Ovary (tissue), 9 donors: ENCODE results near the gene CPLANE2. TPM values are rescaled to one million over a fixed set of nuclear protein-coding genes. Genes with fewer than 3 reads are reported as not detected.

Source experiments
- DNase-seq, 5 donors: peaks; one replicate each; pipeline ENCODE4 v3.0.0-alpha.2; 2019 to 2020
- H3K27ac ChIP-seq, 2 donors: fragments of 200-600 bp; one replicate each; pipeline versions ENCODE4 v1.5.1 to v1.8.0; 2019 to 2022
- H3K27me3 ChIP-seq: fragments of 200-600 bp; one replicate; pipeline ENCODE4 v1.8.0; 2022
- H3K36me3 ChIP-seq: fragments of 200-600 bp; sonication (generic); one replicate; pipeline ENCODE4 v1.5.1; 2019
- H3K4me1 ChIP-seq: one replicate; pipeline ENCODE4 v1.8.1; 2013; ENCODE audit warnings: mild to moderate bottlenecking, moderate library complexity; ENCODE audit not compliant: insufficient read depth
- H3K4me3 ChIP-seq: fragments of 200-600 bp; sonication (generic); one replicate; pipeline ENCODE4 v1.5.1; 2017
- H3K9me3 ChIP-seq, 2 donors: fragments of 200-600 bp in 1 of 2; sonication (generic) in 1 of 2; one replicate each; pipeline versions ENCODE4 v1.5.1 to v1.8.1; 2013 to 2019; ENCODE audit warnings: mild to moderate bottlenecking in 1 of 2, moderate library complexity in 1 of 2
- CTCF ChIP-seq, 3 donors: fragments of 450-650 bp in 2 of 3; fragments of 200-600 bp in 1 of 3; IDR thresholded peaks; one replicate each; pipeline versions ENCODE4 v1.5.1 to v1.8.0; 2016 to 2022; ENCODE audit warnings: antibody characterized with exemption in 3 of 3, mild to moderate bottlenecking in 1 of 3
- EP300 ChIP-seq: sonication (generic); formaldehyde crosslinking; IDR thresholded peaks from one replicate; pipeline ENCODE4 v1.6.1; 2017; ENCODE audit warnings: antibody characterized with exemption
- POLR2A ChIP-seq: fragments of 450-650 bp; IDR thresholded peaks from one replicate; pipeline ENCODE4 v1.6.1; 2017; ENCODE audit warnings: antibody characterized with exemption, mild to moderate bottlenecking, moderate library complexity
- WGBS, 3 donors: extraction: QIAGEN DNeasy Blood & Tissue Kit in 1 of 3; methylation state at CpG; one replicate each; pipeline versions ENCODE4 v1.1.5 to v1.1.7; 2013 to 2017; 5-methylcytosine and 5-hydroxymethylcytosine counted together
- intact Hi-C, 4 donors: fragments of 100-400 bp; cut with DNase I; formaldehyde crosslinking; loops; one replicate each; pipeline versions ENCODE4 v1.11.0 to v1.15.1; 2022 to 2023
- polyA plus RNA-seq, 2 donors: library from polyadenylated mRNA; stranded (reverse); fragments of 200-250 nt in 1 of 2; fragments of 350-450 nt in 1 of 2; fragmentation: Illumina TruSeq in 1 of 2; extraction: RNeasy Lipid Tissue Mini Kit (QIAGEN cat#74804) in 1 of 2; gene quantifications; one replicate each; pipeline ENCODE4 v1.2.3, GENCODE V29; 2013 to 2014
- total RNA-seq, 7 donors: library from RNA; depleted of rRNA in 2 of 7; stranded (reverse); fragments of >200 nt in 2 of 7; fragmentation: NEBNext Ultra II Directional in 3 of 7; extraction: Animal tissue kit (Norgen Biotek cat#: 25700) in 3 of 7; gene quantifications; one replicate each; pipeline versions ENCODE4 v1.1.0 to v1.2.4, GENCODE V29; 2016 to 2023
- donor health status: DM: no; HTN: no; CAD: no; lungs with moderate emphysema.
- donor health status: DM: no; HTN: no; CAD: no.
- donor health status: Bipolar disorder and iron deficiency.
- donor health status: DM: yes; HTN: yes; CAD: no.
- donor health status: DM: no; HTN: no; CAD: no.
- donor health status: DM: yes; HTN: yes; CAD: no.

Gene CPLANE2
- total and polyA plus RNA-seq, 9 donors: 2.6 to 12.4 (median 9.8) TPM

- DNase-seq: peak in 1 of 5 donors; percentile 65
- intact Hi-C loops: loop anchor here in 1 of 4 donors (10.0 kb wide), 1 partner anchor 157 kb away; the partner anchor contains the start of gene SZRD1
- Histone ChIP-seq H3K36me3 (no peaks in the 10 kb centered on the region), H3K4me1 (peaks cover 5% of the 10 kb centered on the region), H3K27ac (peak overlapping the region; percentile 76 to 90), H3K27me3 (no peaks in the 10 kb centered on the region), H3K9me3 (no peaks in the 10 kb centered on the region), H3K4me3 (peak overlapping the region; percentile 51)
- TF ChIP-seq POLR2A (no peak), EP300 (no peak), CTCF (IDR thresholded peaks at IDR 0.05) (no peak)
- 40 to 50% (median 44%) methylated on average over 47 to 51 of the region's 51 CpGs for WGBS, 3 donors
Observed at GRCh38 chr1:16207318-16208269, 29.4 kb downstream of the CPLANE2 start.

- H3K9me3 ChIP-seq: no peaks in the 10 kb centered on the region
- intact Hi-C loops: loop anchor here in 1 of 4 donors (10.0 kb wide), 1 partner anchor 158 kb away; the partner anchor contains the start of gene SZRD1
- peak; percentile 98 to 99 (median 99) for DNase-seq
- peak overlapping the region; percentile 76 to 90 for H3K27ac ChIP-seq
- H3K4me1 ChIP-seq: peaks cover 5% of the 10 kb centered on the region
- TF ChIP-seq CTCF (IDR thresholded peaks at IDR 0.05) (no peak), EP300 (no peak), POLR2A (peak; percentile 52)
- no peaks in the 10 kb centered on the region for H3K36me3 ChIP-seq
- H3K27me3 ChIP-seq: no peaks in the 10 kb centered on the region
- H3K4me3 ChIP-seq: peak overlapping the region; percentile 51
- 0 to 1% (median 1%) methylated on average over 51 to 87 of the region's 87 CpGs for WGBS, 3 donors
Observed at GRCh38 chr1:16206547-16207317, 30.3 kb downstream of the CPLANE2 start.

- peak overlapping the region; percentile 49 for H3K4me3 ChIP-seq
- H3K4me1 ChIP-seq: peaks cover 5% of the 10 kb centered on the region
- no peaks in the 10 kb centered on the region for H3K36me3 ChIP-seq
- H3K27ac ChIP-seq: peak overlapping the region; percentile 69 to 90
- intact Hi-C loops: loop anchor here in 1 of 4 donors (10.0 kb wide), 1 partner anchor 159 kb away; the partner anchor contains the start of gene SZRD1
- DNase-seq: peak in 4 of 5 donors; percentile 68 to 81 (median 79)
- 20 to 31% (median 27%) methylated on average over 35 to 38 of the region's 38 CpGs for WGBS, 3 donors
- no peak for TF ChIP-seq EP300
- peak; percentile 74 for TF ChIP-seq POLR2A
- TF ChIP-seq CTCF (IDR thresholded peaks at IDR 0.05): no peak
- no peaks in the 10 kb centered on the region for H3K27me3 ChIP-seq
- H3K9me3 ChIP-seq: no peaks in the 10 kb centered on the region
Observed at GRCh38 chr1:16205891-16206546, 31.0 kb downstream of the CPLANE2 start.

GRCh38 chr1:16205334-16205671 is 31.7 kb downstream of the CPLANE2 start:
- WGBS, 3 donors: 88 to 94% (median 90%) methylated on average over 10 to 11 of the region's 11 CpGs
- peak overlapping the region in 1 of 2 donors; percentile 69 for H3K27ac ChIP-seq

More at GRCh38 chr1:16205334-16205671, 31.7 kb downstream of the CPLANE2 start:
- DNase-seq: peak in 1 of 5 donors; percentile 52
- no peaks in the 10 kb centered on the region for H3K27me3 ChIP-seq
- intact Hi-C loops: loop anchor here in 1 of 4 donors (10.0 kb wide), 1 partner anchor 159 kb away; the partner anchor contains the start of gene SZRD1
- H3K4me1 ChIP-seq: peaks cover 5% of the 10 kb centered on the region
- no peaks in the 10 kb centered on the region for H3K9me3 ChIP-seq
- TF ChIP-seq POLR2A (no peak), EP300 (no peak), CTCF (IDR thresholded peaks at IDR 0.05) (no peak)
- H3K36me3 ChIP-seq: no peaks in the 10 kb centered on the region
- H3K4me3 ChIP-seq: no peak overlapping the region
